ENCODE data around the gene GRK4.

GRCh38 chr4:2927696-2928075 lies 35.7 kb upstream of the GRK4 start:
- TF ChIP-seq CTCF (IDR thresholded peaks at IDR 0.05; ENCODE audit: low read depth, low read length) (no peak), EZH2phosphoT487 (IDR thresholded peaks at IDR 0.05; ENCODE audit: low read depth) (no peak)
